MM.1S (cell line): ENCODE measurements around the gene CCL23.
"Not testable (repeated sequence)": the region's sequence is repeated elsewhere in the genome, so short reads cannot be mapped to it uniquely, and the experiment has no call there.

Source experiments
- DNase-seq: peaks from one replicate; pipeline ENCODE4 v3.0.0-alpha.2; 2015
- H2AFZ ChIP-seq: fragments of 300-600 bp; sonication (generic); 2 replicates; pipeline ENCODE4 v1.6.0; 2016; ENCODE audit warnings: antibody characterized with exemption, low read length
- H3F3A ChIP-seq: fragments of 300-600 bp; sonication (generic); 2 replicates; pipeline ENCODE4 v1.6.1; 2016; ENCODE audit warnings: mild to moderate bottlenecking, antibody characterized with exemption, low read length, moderate library complexity, mixed read lengths; ENCODE audit not compliant: insufficient read depth
- H3K27ac ChIP-seq: fragments of 300-600 bp; sonication (generic); 2 replicates; pipeline ENCODE4 v1.5.1; 2016; ENCODE audit warnings: mild to moderate bottlenecking, low read length
- H3K27me3 ChIP-seq: fragments of 300-600 bp; sonication (generic); replicated peaks from 2 replicates; pipeline ENCODE4 v1.6.0; 2016; ENCODE audit warnings: low read length; ENCODE audit not compliant: insufficient read depth
- H3K36me3 ChIP-seq: fragments of 300-600 bp; sonication (generic); replicated peaks from 2 replicates; pipeline ENCODE4 v1.6.1; 2016; ENCODE audit warnings: mild to moderate bottlenecking, low read length, mixed read lengths; ENCODE audit not compliant: insufficient read depth
- H3K4me1 ChIP-seq: fragments of 300-600 bp; sonication (generic); 2 replicates; pipeline ENCODE4 v1.6.1; 2016; ENCODE audit warnings: low read length, mixed read lengths
- H3K4me2 ChIP-seq: fragments of 300-600 bp; sonication (generic); 2 replicates; pipeline ENCODE4 v1.6.0; 2016; ENCODE audit warnings: low read depth, low read length
- H3K4me3 ChIP-seq: fragments of 300-600 bp; sonication (generic); 2 replicates; pipeline ENCODE4 v1.5.1; 2016; ENCODE audit warnings: low read length, mixed read lengths
- H3K79me2 ChIP-seq: fragments of 300-600 bp; sonication (generic); 2 replicates; pipeline ENCODE4 v1.6.1; 2016; ENCODE audit warnings: mixed run types, low read length, mixed read lengths
- H3K9ac ChIP-seq: fragments of 300-600 bp; sonication (generic); 2 replicates; pipeline ENCODE4 v1.6.1; 2016; ENCODE audit warnings: low read length, mixed read lengths
- H3K9me2 ChIP-seq: fragments of 300-600 bp; sonication (generic); replicated peaks from 2 replicates; pipeline ENCODE4 v1.6.1; 2016; ENCODE audit warnings: mild to moderate bottlenecking, low read length, mixed read lengths; ENCODE audit not compliant: insufficient read depth
- H3K9me3 ChIP-seq: fragments of 300-600 bp; sonication (generic); replicated peaks from 2 replicates; pipeline ENCODE4 v1.6.1; 2016; ENCODE audit warnings: mild to moderate bottlenecking, low read length, mixed read lengths; ENCODE audit not compliant: insufficient read depth
- H4K20me1 ChIP-seq: fragments of 300-600 bp; sonication (generic); 2 replicates; pipeline ENCODE4 v1.6.1; 2016; ENCODE audit warnings: mild to moderate bottlenecking, low read length, moderate library complexity, mixed read lengths; ENCODE audit not compliant: insufficient read depth
- CTCF ChIP-seq: fragments of 300-600 bp; sonication (generic); IDR thresholded peaks from 2 replicates; pipeline ENCODE4 v1.5.1; 2016; ENCODE audit warnings: antibody characterized with exemption, low read length, mixed read lengths
- EZH2 ChIP-seq: fragments of 300-600 bp; sonication (generic); optimal IDR thresholded peaks from 2 replicates; pipeline ENCODE3; 2017; ENCODE audit warnings: low read depth, mild to moderate bottlenecking, antibody characterized with exemption, low read length, mixed read lengths
- EZH2phosphoT487 ChIP-seq: fragments of 300-600 bp; sonication (generic); IDR thresholded peaks from 2 replicates; pipeline ENCODE4 v1.6.1; 2018; ENCODE audit warnings: antibody characterized with exemption, low read length

Gene CCL23

GRCh38 chr17:36019423-36019822 lies 1.7 kb upstream of the CCL23 start:
- H3K4me1 ChIP-seq, result peaks cover 8% of the 10 kb centered on the region
- no peak overlapping the region for H2AFZ ChIP-seq
- no peak for DNase-seq
- peaks cover 5% of the 10 kb centered on the region; the same call in 1 of the 2 replicates for H3F3A ChIP-seq
- H3K27ac ChIP-seq, result no peak overlapping the region
- no peaks in the 10 kb centered on the region for H3K9me2 ChIP-seq
- TF ChIP-seq EZH2phosphoT487, result no peak
- no peak for TF ChIP-seq EZH2
- TF ChIP-seq CTCF, result no peak
- no peak overlapping the region for H3K4me2 ChIP-seq
- H3K4me3 ChIP-seq, result no peak overlapping the region
- H3K79me2 ChIP-seq, result no peaks in the 10 kb centered on the region
- no peaks in the 10 kb centered on the region for H3K9me3 ChIP-seq
- no peaks in the 10 kb centered on the region for H3K27me3 ChIP-seq
- H3K9ac ChIP-seq, result no peak overlapping the region
- H4K20me1 ChIP-seq, result no peaks in the 10 kb centered on the region
- H3K36me3 ChIP-seq, result no peaks in the 10 kb centered on the region

GRCh38 chr17:36016555-36016954 lies 1.2 kb downstream of the CCL23 start:
- TF ChIP-seq CTCF (no peak), EZH2 (no peak)
- no peaks in the 10 kb centered on the region for H3K27me3 ChIP-seq
- H3F3A ChIP-seq, result peaks cover 5% of the 10 kb centered on the region; the same call in 1 of the 2 replicates
- no peaks in the 10 kb centered on the region for H3K79me2 ChIP-seq
- H3K4me3 ChIP-seq, result no peak overlapping the region
- H2AFZ ChIP-seq, result no peak overlapping the region
- no peak overlapping the region for H3K4me2 ChIP-seq
- DNase-seq, result no peak
- peaks cover 12% of the 10 kb centered on the region for H3K4me1 ChIP-seq
- H3K9me2 ChIP-seq, result no peaks in the 10 kb centered on the region
- no peaks in the 10 kb centered on the region for H3K9me3 ChIP-seq
- H3K9ac ChIP-seq, result no peak overlapping the region
- H4K20me1 ChIP-seq, result no peaks in the 10 kb centered on the region
- no peak overlapping the region for H3K27ac ChIP-seq
- H3K36me3 ChIP-seq, result no peaks in the 10 kb centered on the region

GRCh38 chr17:36015895-36016294 lies 1.9 kb downstream of the CCL23 start:
- not testable (repeated sequence) for DNase-seq, H3F3A ChIP-seq, H3K4me3 ChIP-seq, H3K79me2 ChIP-seq, H3K4me2 ChIP-seq, H3K9ac ChIP-seq, H4K20me1 ChIP-seq, H3K9me3 ChIP-seq, H3K27ac ChIP-seq, H3K27me3 ChIP-seq, H3K9me2 ChIP-seq, H2AFZ ChIP-seq, H3K36me3 ChIP-seq
- peaks cover 12% of the 10 kb centered on the region for H3K4me1 ChIP-seq

- Histone ChIP-seq H3K27me3 (no peaks in the 10 kb centered on the region), H3F3A (peaks cover 5% of the 10 kb centered on the region; the same call in 1 of the 2 replicates), H3K9ac (no peak overlapping the region), H3K4me1 (peaks cover 12% of the 10 kb centered on the region), H2AFZ (no peak overlapping the region), H3K4me2 (peak overlapping the region; percentile 47), H3K79me2 (no peaks in the 10 kb centered on the region), H3K27ac (peak overlapping the region; percentile 18; the same call in 1 of the 2 replicates), H3K9me3 (no peaks in the 10 kb centered on the region), H4K20me1 (no peaks in the 10 kb centered on the region), H3K36me3 (no peaks in the 10 kb centered on the region), H3K4me3 (no peak overlapping the region), H3K9me2 (no peaks in the 10 kb centered on the region)
- TF ChIP-seq EZH2phosphoT487 (no peak), CTCF (no peak), EZH2 (no peak)
- peak; percentile 41 for DNase-seq
These were observed 2.8 kb downstream of the CCL23 start for GRCh38 chr17:36014946-36015345.
